HepG2 (cell line): Measurements from ENCODE around the gene ENTPD7. TPM values are rescaled to one million over a fixed set of nuclear protein-coding genes. Genes with fewer than 3 reads are reported as not detected.

ENCODE experiments used
- CREBL2 ChIP-seq: sonication (generic); formaldehyde crosslinking; IDR thresholded peaks from 2 replicates; pipeline ENCODE4 v1.8.1; 2023; ENCODE audit warnings: missing genetic modification reagents, mild to moderate bottlenecking, borderline replicate concordance
- HIC2 ChIP-seq: sonication (generic); formaldehyde crosslinking; IDR thresholded peaks from 2 replicates; pipeline ENCODE4 v1.9.0; 2022; ENCODE audit warnings: low read depth, missing genetic modification reagents
- NFATC3 ChIP-seq: sonication (generic); formaldehyde crosslinking; IDR thresholded peaks from 2 replicates; pipeline ENCODE4 v1.5.1; 2020; ENCODE audit warnings: mild to moderate bottlenecking, missing genetic modification reagents
- NFE2L2 ChIP-seq: fragments of 150-350 bp; IDR thresholded peaks from 2 replicates; pipeline ENCODE4 v1.6.1; 2014; ENCODE audit warnings: low read length
- PAX8 ChIP-seq: sonication (generic); formaldehyde crosslinking; IDR thresholded peaks from 2 replicates; pipeline ENCODE4 v1.8.0; 2022; ENCODE audit warnings: mild to moderate bottlenecking, missing genetic modification reagents, borderline replicate concordance
- PRMT3 ChIP-seq: sonication (generic); formaldehyde crosslinking; IDR thresholded peaks from 2 replicates; pipeline ENCODE4 v1.8.1; 2022; ENCODE audit warnings: low read depth, mild to moderate bottlenecking, moderate library complexity, missing genetic modification reagents, borderline replicate concordance
- RFXANK ChIP-seq: IDR thresholded peaks from 2 replicates; pipeline ENCODE4 v1.6.1; 2016
- SRF ChIP-seq: IDR thresholded peaks from 2 replicates; pipeline ENCODE4 v1.6.1; 2011; ENCODE audit warnings: mild to moderate bottlenecking, low read depth, low read length, moderate library complexity
- UBTF ChIP-seq: sonication (generic); formaldehyde crosslinking; IDR thresholded peaks from 2 replicates; pipeline ENCODE4 v1.4.0; 2020; ENCODE audit warnings: mild to moderate bottlenecking, missing genetic modification reagents
- ZFP36L2 ChIP-seq: sonication (generic); formaldehyde crosslinking; IDR thresholded peaks from 2 replicates; pipeline ENCODE4 v1.4.0; 2020; ENCODE audit warnings: missing genetic modification reagents
- ZNF503 ChIP-seq: sonication (generic); formaldehyde crosslinking; IDR thresholded peaks from 2 replicates; pipeline ENCODE4 v1.4.0; 2020; ENCODE audit warnings: missing genetic modification reagents
- ZNF660 ChIP-seq: sonication (generic); formaldehyde crosslinking; IDR thresholded peaks from 2 replicates; pipeline ENCODE4 v1.5.1; 2020; ENCODE audit warnings: mild to moderate bottlenecking, low read depth, missing genetic modification reagents, borderline replicate concordance
- ZNF891 ChIP-seq: sonication (generic); formaldehyde crosslinking; IDR thresholded peaks from 2 replicates; pipeline ENCODE4 v1.5.0; 2020; ENCODE audit warnings: mild to moderate bottlenecking, missing genetic modification reagents
- polyA plus RNA-seq, 8 experiments: library from polyadenylated mRNA; depleted of rRNA in 3 of 8; stranded (reverse) in 7 of 8; unstranded in 1 of 8; fragments of >200 nt; fragmentation: Illumina TruSeq in 4 of 8; extraction: Trizol in 4 of 8; gene quantifications; 2 replicates each; pipeline versions ENCODE4 v1.2.1 to v1.2.3, GENCODE V29; 2011 to 2016; ENCODE audit warnings: low read depth in 4 of 8, missing spikeins in 1 of 8, mixed read lengths in 1 of 8; ENCODE audit not compliant: insufficient read depth in 1 of 8
- total RNA-seq, 5 experiments: library from RNA; depleted of rRNA; stranded (reverse); fragments of >200 nt; fragmentation: Illumina TruSeq; extraction: Trizol; gene quantifications; 2 replicates each; pipeline ENCODE4 v1.2.3, GENCODE V29; 2016; ENCODE audit warnings: low read depth in 1 of 5

The ENTPD7 gene
- total and polyA plus RNA-seq, 2 of the 13 experiments (the other 11 are each of a cell fraction or from before 2014, with no cell fraction given) = 7.6 to 36.5 TPM

GRCh38 chr10:99658622-99659030 is 683 bp upstream of the ENTPD7 start (continued):
- TF ChIP-seq HIC2 (CRISPR knock-in tag) (no peak), ZNF660 (CRISPR knock-in tag) (no peak), RFXANK (CRISPR knock-in tag) (no peak), PAX8 (CRISPR knock-in tag) (no peak), UBTF (CRISPR knock-in tag) (no peak; the same call in 1 of the 2 replicates), SRF (no peak), NFATC3 (CRISPR knock-in tag) (0 out of 2 replicates have a peak, but pooled peaks have one; percentile 46), CREBL2 (CRISPR knock-in tag) (no peak; the same call in 1 of the 2 replicates), ZFP36L2 (CRISPR knock-in tag) (no peak), ZNF891 (CRISPR knock-in tag) (no peak), ZNF503 (no peak), PRMT3 (no peak), NFE2L2 (no peak)
